ENCODE data around the gene TELO2.

TELO2 gene

GRCh38 chr16:1550069-1550468 lies 56.9 kb downstream of the TELO2 start:
- H3K4me2 ChIP-seq (ENCODE audit: insufficient read depth, low read length, poor library complexity, severe bottlenecking) = no peak overlapping the region
- no peaks in the 10 kb centered on the region for H3K4me1 ChIP-seq (ENCODE audit: control insufficient read depth in 2 of 2, insufficient read depth in 1 of 2, low read depth in 1 of 2, low read length in 2 of 2)
- no peaks in the 10 kb centered on the region for H3K9me3 ChIP-seq (replicated peaks in 1 of 2; ENCODE audit: control insufficient read depth in 2 of 2, insufficient read depth in 1 of 2, low read depth in 1 of 2, low read length in 2 of 2)
- H2BK5ac ChIP-seq (ENCODE audit: low read length) = no peak overlapping the region
- H2BK120ac ChIP-seq (ENCODE audit: low read depth, low read length) = no peak overlapping the region
- no peak overlapping the region for H4K8ac ChIP-seq (ENCODE audit: low read depth, low read length)
- no peak overlapping the region for H3K14ac ChIP-seq (ENCODE audit: low read length)
- no peak overlapping the region for H2BK15ac ChIP-seq (ENCODE audit: low read length)
- no peak for DNase-seq (ENCODE audit: low spot score)
- H3K27ac ChIP-seq (replicated peaks; ENCODE audit: low read length) = no peak overlapping the region
- no peak overlapping the region for H2AK5ac ChIP-seq (ENCODE audit: low read depth, low read length)
- no peak overlapping the region for H2AFZ ChIP-seq (ENCODE audit: low read length)
- no peak overlapping the region for H2BK12ac ChIP-seq (ENCODE audit: low read length)
- no peak overlapping the region for H3K4me3 ChIP-seq (ENCODE audit: low read length in 2 of 2)
- H3K79me1 ChIP-seq (ENCODE audit: low read depth, low read length) = peaks cover 3% of the 10 kb centered on the region
- no peak overlapping the region for H3K18ac ChIP-seq (ENCODE audit: low read length)
- H3K9ac ChIP-seq (ENCODE audit: low read depth, low read length, poor library complexity) = no peak overlapping the region
- H3K36me3 ChIP-seq (replicated peaks in 1 of 2; ENCODE audit: control insufficient read depth in 2 of 2, insufficient read depth in 2 of 2, low read length in 2 of 2) = peaks cover 16 to 43% of the 10 kb centered on the region in 2 donors
- no peak overlapping the region for H3K4ac ChIP-seq (ENCODE audit: low read length)
- no peak overlapping the region for H3K23ac ChIP-seq (ENCODE audit: low read depth, low read length, poor library complexity)
- peaks cover 0 to 1% (median 0%) of the 10 kb centered on the region in 3 experiments for H3K27me3 ChIP-seq (ENCODE audit: control insufficient read depth in 3 of 3, insufficient read depth in 3 of 3, low read depth in 1 of 3, low read length in 3 of 3)
- no peak overlapping the region for H4K91ac ChIP-seq (ENCODE audit: low read depth, low read length, poor library complexity)
- WGBS, 2 donors (ENCODE audit: extremely low coverage in 2 of 2, insufficient read length in 2 of 2, insufficient replicate concordance in 1 of 2) = no CpG with 5 or more reads among the region's 8 CpGs

GRCh38 chr16:1550696-1551095 lies 57.5 kb downstream of the TELO2 start:
- peaks cover 17 to 46% of the 10 kb centered on the region in 2 donors for H3K36me3 ChIP-seq (replicated peaks in 1 of 2; ENCODE audit: control insufficient read depth in 2 of 2, insufficient read depth in 2 of 2, low read length in 2 of 2)
- H3K27ac ChIP-seq (replicated peaks; ENCODE audit: low read length) = no peak overlapping the region
- H2AK5ac ChIP-seq (ENCODE audit: low read depth, low read length) = no peak overlapping the region
- WGBS, 2 donors (ENCODE audit: extremely low coverage in 2 of 2, insufficient read length in 2 of 2, insufficient replicate concordance in 1 of 2) = no CpG with 5 or more reads among the region's 15 CpGs
- H2AFZ ChIP-seq (ENCODE audit: low read length) = no peak overlapping the region
- H2BK15ac ChIP-seq (ENCODE audit: low read length) = no peak overlapping the region
- H4K8ac ChIP-seq (ENCODE audit: low read depth, low read length) = no peak overlapping the region
- peaks cover 3% of the 10 kb centered on the region for H3K79me1 ChIP-seq (ENCODE audit: low read depth, low read length)
- H3K4ac ChIP-seq (ENCODE audit: low read length) = no peak overlapping the region
- no peaks in the 10 kb centered on the region for H3K9me3 ChIP-seq (replicated peaks in 1 of 2; ENCODE audit: control insufficient read depth in 2 of 2, insufficient read depth in 1 of 2, low read depth in 1 of 2, low read length in 2 of 2)
- peak overlapping the region in 1 of 2 donors; percentile 32 for H3K4me3 ChIP-seq (ENCODE audit: low read length in 2 of 2)
- H2BK12ac ChIP-seq (ENCODE audit: low read length) = no peak overlapping the region
- no peak overlapping the region for H2BK5ac ChIP-seq (ENCODE audit: low read length)
- H3K18ac ChIP-seq (ENCODE audit: low read length) = peak overlapping the region; percentile 8
- no peak overlapping the region for H3K23ac ChIP-seq (ENCODE audit: low read depth, low read length, poor library complexity)
- H3K4me2 ChIP-seq (ENCODE audit: insufficient read depth, low read length, poor library complexity, severe bottlenecking) = no peak overlapping the region
- H3K9ac ChIP-seq (ENCODE audit: low read depth, low read length, poor library complexity) = no peak overlapping the region
- DNase-seq (ENCODE audit: low spot score) = no peak
- no peak overlapping the region for H4K91ac ChIP-seq (ENCODE audit: low read depth, low read length, poor library complexity)
- no peaks in the 10 kb centered on the region for H3K4me1 ChIP-seq (ENCODE audit: control insufficient read depth in 2 of 2, insufficient read depth in 1 of 2, low read depth in 1 of 2, low read length in 2 of 2)
- no peak overlapping the region for H2BK120ac ChIP-seq (ENCODE audit: low read depth, low read length)
- peaks cover 0 to 1% (median 0%) of the 10 kb centered on the region in 3 experiments for H3K27me3 ChIP-seq (ENCODE audit: control insufficient read depth in 3 of 3, insufficient read depth in 3 of 3, low read depth in 1 of 3, low read length in 3 of 3)
- no peak overlapping the region for H3K14ac ChIP-seq (ENCODE audit: low read length)

- no peak overlapping the region for H3K23ac ChIP-seq (ENCODE audit: low read depth, low read length, poor library complexity)
- no peak overlapping the region for H3K18ac ChIP-seq (ENCODE audit: low read length)
- no peak overlapping the region for H3K4me3 ChIP-seq (ENCODE audit: low read length in 2 of 2)
- no peak overlapping the region for H4K91ac ChIP-seq (ENCODE audit: low read depth, low read length, poor library complexity)
- peaks cover 3% of the 10 kb centered on the region for H3K79me1 ChIP-seq (ENCODE audit: low read depth, low read length)
- H3K9me3 ChIP-seq (replicated peaks in 1 of 2; ENCODE audit: control insufficient read depth in 2 of 2, insufficient read depth in 1 of 2, low read depth in 1 of 2, low read length in 2 of 2) = no peaks in the 10 kb centered on the region
- H2AFZ ChIP-seq (ENCODE audit: low read length) = no peak overlapping the region
- no peak overlapping the region for H3K27ac ChIP-seq (replicated peaks; ENCODE audit: low read length)
- no peak overlapping the region for H2BK5ac ChIP-seq (ENCODE audit: low read length)
- no peak overlapping the region for H2AK5ac ChIP-seq (ENCODE audit: low read depth, low read length)
- H2BK15ac ChIP-seq (ENCODE audit: low read length) = no peak overlapping the region
- DNase-seq (ENCODE audit: low spot score) = no peak
- no peak overlapping the region for H4K8ac ChIP-seq (ENCODE audit: low read depth, low read length)
- H3K4me2 ChIP-seq (ENCODE audit: insufficient read depth, low read length, poor library complexity, severe bottlenecking) = no peak overlapping the region
- H3K27me3 ChIP-seq (ENCODE audit: control insufficient read depth in 3 of 3, insufficient read depth in 3 of 3, low read depth in 1 of 3, low read length in 3 of 3) = peaks cover 0 to 1% (median 0%) of the 10 kb centered on the region in 3 experiments
- no CpG with 5 or more reads among the region's 12 CpGs for WGBS, 2 donors (ENCODE audit: extremely low coverage in 2 of 2, insufficient read length in 2 of 2, insufficient replicate concordance in 1 of 2)
- H2BK120ac ChIP-seq (ENCODE audit: low read depth, low read length) = no peak overlapping the region
- H2BK12ac ChIP-seq (ENCODE audit: low read length) = no peak overlapping the region
- peaks cover 19 to 49% of the 10 kb centered on the region in 2 donors for H3K36me3 ChIP-seq (replicated peaks in 1 of 2; ENCODE audit: control insufficient read depth in 2 of 2, insufficient read depth in 2 of 2, low read length in 2 of 2)
- H3K4me1 ChIP-seq (ENCODE audit: control insufficient read depth in 2 of 2, insufficient read depth in 1 of 2, low read depth in 1 of 2, low read length in 2 of 2) = no peaks in the 10 kb centered on the region
- no peak overlapping the region for H3K14ac ChIP-seq (ENCODE audit: low read length)
- no peak overlapping the region for H3K9ac ChIP-seq (ENCODE audit: low read depth, low read length, poor library complexity)
- no peak overlapping the region for H3K4ac ChIP-seq (ENCODE audit: low read length)
Measured at GRCh38 chr16:1551166-1551565, 58.0 kb downstream of the TELO2 start.

- Histone ChIP-seq H3K4me2 (ENCODE audit: insufficient read depth, low read length, poor library complexity, severe bottlenecking) (no peak overlapping the region), H2AK5ac (ENCODE audit: low read depth, low read length) (no peak overlapping the region), H3K9ac (ENCODE audit: low read depth, low read length, poor library complexity) (no peak overlapping the region), H2BK5ac (ENCODE audit: low read length) (no peak overlapping the region), H3K4me1 (ENCODE audit: control insufficient read depth in 2 of 2, insufficient read depth in 1 of 2, low read depth in 1 of 2, low read length in 2 of 2) (no peaks in the 10 kb centered on the region), H3K27me3 (ENCODE audit: control insufficient read depth in 3 of 3, insufficient read depth in 3 of 3, low read depth in 1 of 3, low read length in 3 of 3) (peaks cover 0 to 1% (median 0%) of the 10 kb centered on the region in 3 experiments), H3K36me3 (replicated peaks in 1 of 2; ENCODE audit: control insufficient read depth in 2 of 2, insufficient read depth in 2 of 2, low read length in 2 of 2) (peaks cover 20 to 53% of the 10 kb centered on the region in 2 donors), H4K91ac (ENCODE audit: low read depth, low read length, poor library complexity) (no peak overlapping the region), H3K27ac (replicated peaks; ENCODE audit: low read length) (no peak overlapping the region), H2BK120ac (ENCODE audit: low read depth, low read length) (no peak overlapping the region), H3K18ac (ENCODE audit: low read length) (no peak overlapping the region), H2AFZ (ENCODE audit: low read length) (no peak overlapping the region), H3K14ac (ENCODE audit: low read length) (no peak overlapping the region), H3K9me3 (replicated peaks in 1 of 2; ENCODE audit: control insufficient read depth in 2 of 2, insufficient read depth in 1 of 2, low read depth in 1 of 2, low read length in 2 of 2) (no peaks in the 10 kb centered on the region), H2BK15ac (ENCODE audit: low read length) (no peak overlapping the region), H3K23ac (ENCODE audit: low read depth, low read length, poor library complexity) (no peak overlapping the region), H2BK12ac (ENCODE audit: low read length) (no peak overlapping the region), H4K8ac (ENCODE audit: low read depth, low read length) (no peak overlapping the region), H3K4ac (ENCODE audit: low read length) (no peak overlapping the region), H3K79me1 (ENCODE audit: low read depth, low read length) (peaks cover 3% of the 10 kb centered on the region), H3K4me3 (ENCODE audit: low read length in 2 of 2) (no peak overlapping the region)
- WGBS, 2 donors (ENCODE audit: extremely low coverage in 2 of 2, insufficient read length in 2 of 2, insufficient replicate concordance in 1 of 2) = no CpG with 5 or more reads among the region's 15 CpGs
- no peak for DNase-seq (ENCODE audit: low spot score)
Measured at GRCh38 chr16:1552129-1552528, 59.0 kb downstream of the TELO2 start.
